SK-MEL-5 (cell line): Measurements from ENCODE around the gene RIMBP2. TPM values are rescaled to one million over a fixed set of nuclear protein-coding genes. Genes with fewer than 3 reads are reported as not detected.

Source experiments
- DNase-seq: peaks from one replicate; pipeline ENCODE4 v3.0.0-alpha.2; 2016; ENCODE audit warnings: low read depth, low spot score
- in situ Hi-C: cut with HindIII; loops from 2 replicates; pipeline ENCODE4 v1.10.0; 2016; ENCODE audit warnings: low sequenced_read_pairs, high pct_unique_total_duplicates, low pct_unique_long_range_greater_than_20kb
- total RNA-seq: library from RNA; depleted of rRNA; stranded (reverse); fragments of >200 nt; shearing (Covaris generic); gene quantifications from 2 replicates; pipeline ENCODE4 v1.2.3, GENCODE V29; 2014

RIMBP2 gene
- total RNA-seq, 1 experiment from 2014 or later = not detected

- no peak for DNase-seq
- in situ Hi-C loops = no loop called here
Measured at GRCh38 chr12:130581782-130582181, 134.3 kb downstream of the RIMBP2 start.

- in situ Hi-C loops = no loop called here
- DNase-seq = no peak
Measured at GRCh38 chr12:130579231-130579630, 136.9 kb downstream of the RIMBP2 start.

GRCh38 chr12:130577351-130577750 is 138.7 kb downstream of the RIMBP2 start:
- in situ Hi-C loops = no loop called here
- DNase-seq = peak; percentile 21

- in situ Hi-C loops = no loop called here
- DNase-seq = no peak
Measured at GRCh38 chr12:130576371-130576816, 139.7 kb downstream of the RIMBP2 start.

GRCh38 chr12:130574402-130574801 is 141.7 kb downstream of the RIMBP2 start:
- in situ Hi-C loops = no loop called here
- DNase-seq = no peak

GRCh38 chr12:130573766-130574165 is 142.3 kb downstream of the RIMBP2 start:
- in situ Hi-C loops = no loop called here
- no peak for DNase-seq

- no peak for DNase-seq
- in situ Hi-C loops = no loop called here
Measured at GRCh38 chr12:130573235-130573634, 142.9 kb downstream of the RIMBP2 start.

- in situ Hi-C loops = no loop called here
- DNase-seq = no peak
Measured at GRCh38 chr12:130572553-130572952, 143.5 kb downstream of the RIMBP2 start.

- in situ Hi-C loops = no loop called here
- DNase-seq = no peak
Measured at GRCh38 chr12:130571734-130572133, 144.4 kb downstream of the RIMBP2 start.

- in situ Hi-C loops = no loop called here
Measured at GRCh38 chr12:130571089-130571488, 145.0 kb downstream of the RIMBP2 start.

GRCh38 chr12:130569521-130569920 is 146.6 kb downstream of the RIMBP2 start:
- DNase-seq = no peak
- in situ Hi-C loops = no loop called here

More at GRCh38 chr12:130571089-130571488, 145.0 kb downstream of the RIMBP2 start:
- DNase-seq = no peak

- in situ Hi-C loops = no loop called here
Measured at GRCh38 chr12:130568501-130568900, 147.6 kb downstream of the RIMBP2 start.

GRCh38 chr12:130568041-130568440 is 148.1 kb downstream of the RIMBP2 start:
- in situ Hi-C loops = no loop called here
- DNase-seq = no peak

More at GRCh38 chr12:130568501-130568900, 147.6 kb downstream of the RIMBP2 start:
- no peak for DNase-seq

GRCh38 chr12:130566446-130567155 is 149.5 kb downstream of the RIMBP2 start:
- DNase-seq = no peak
- in situ Hi-C loops = no loop called here

GRCh38 chr12:130565189-130565588 is 150.9 kb downstream of the RIMBP2 start:
- in situ Hi-C loops = no loop called here
- DNase-seq = no peak

GRCh38 chr12:130563323-130563722 is 152.8 kb downstream of the RIMBP2 start:
- in situ Hi-C loops = no loop called here

GRCh38 chr12:130562716-130563115 is 153.4 kb downstream of the RIMBP2 start:
- in situ Hi-C loops = no loop called here
- no peak for DNase-seq

More at GRCh38 chr12:130563323-130563722, 152.8 kb downstream of the RIMBP2 start:
- no peak for DNase-seq

- no peak for DNase-seq
- in situ Hi-C loops = no loop called here
Measured at GRCh38 chr12:130560321-130560720, 155.8 kb downstream of the RIMBP2 start.

- in situ Hi-C loops = no loop called here
- no peak for DNase-seq
Measured at GRCh38 chr12:130559806-130560205, 156.3 kb downstream of the RIMBP2 start.
